ENCODE measurements around the gene CREG2. TPM values are rescaled to one million over a fixed set of nuclear protein-coding genes. Genes with fewer than 3 reads are reported as not detected.

The CREG2 gene
- total RNA-seq, 1 experiment from 2014 or later: not detected

DNA sequence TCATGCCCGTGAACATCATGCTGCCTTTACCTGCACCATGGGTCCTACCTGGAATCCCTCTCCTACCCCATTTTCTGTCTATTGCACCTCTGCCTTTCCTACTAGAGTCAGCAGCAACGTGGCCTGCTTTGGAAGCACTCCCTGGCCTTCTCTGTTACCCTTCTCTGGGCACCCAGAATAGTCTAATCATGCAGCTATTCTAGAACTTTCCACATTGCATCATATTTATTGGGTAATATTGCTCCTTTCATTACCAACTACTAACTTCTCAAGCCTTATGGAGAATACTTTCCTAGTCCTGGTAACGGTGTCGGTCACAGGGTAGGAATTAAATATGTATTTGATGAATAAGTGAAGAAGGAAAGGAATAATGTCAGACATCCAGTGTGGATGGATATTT, 33.3 kb upstream of the CREG2 start:
- Mint-ChIP-seq H3K9me3 (ENCODE audit: unreplicated experiment) (no peaks in the 10 kb centered on the region), H3K27me3 (ENCODE audit: insufficient read depth, unreplicated experiment) (no peaks in the 10 kb centered on the region), H3K36me3 (ENCODE audit: insufficient read depth, unreplicated experiment) (no peaks in the 10 kb centered on the region), H3K4me1 (ENCODE audit: insufficient read depth, unreplicated experiment) (peaks cover 6% of the 10 kb centered on the region), H3K27ac (ENCODE audit: low read depth, unreplicated experiment) (no peak overlapping the region), H3K4me3 (ENCODE audit: unreplicated experiment) (no peak overlapping the region)
- ChIA-PET POLR2A (no interaction called here), CTCF (interaction anchor here (0.6 to 1.8 kb wide), 4 partner anchors 23 to 463 kb away, joined by 3 to 6 read pairs (median 4); no protein-coding TSS in a partner anchor)
- no peak for TF ChIP-seq CTCF (IDR thresholded peaks at IDR 0.05; ENCODE audit: unreplicated experiment)
- DNase-seq (ENCODE audit: unreplicated experiment): no peak
- BruUV-seq (replicated peaks): no TSS peak
- intact Hi-C loops (cut with micrococcal nuclease): no loop called here

GRCh38 chr2:101419096-101419663, 31.9 kb upstream of the CREG2 start:
- Mint-ChIP-seq H3K27me3 (ENCODE audit: insufficient read depth, unreplicated experiment) (no peaks in the 10 kb centered on the region), H3K4me3 (ENCODE audit: unreplicated experiment) (no peak overlapping the region), H3K4me1 (ENCODE audit: insufficient read depth, unreplicated experiment) (peaks cover 6% of the 10 kb centered on the region), H3K36me3 (ENCODE audit: insufficient read depth, unreplicated experiment) (no peaks in the 10 kb centered on the region), H3K9me3 (ENCODE audit: unreplicated experiment) (no peaks in the 10 kb centered on the region), H3K27ac (ENCODE audit: low read depth, unreplicated experiment) (no peak overlapping the region)
- DNase-seq (ENCODE audit: unreplicated experiment): peak; percentile 75
- TF ChIP-seq CTCF (IDR thresholded peaks at IDR 0.05; ENCODE audit: unreplicated experiment): peak; percentile 67
- BruUV-seq (replicated peaks): no TSS peak
- ChIA-PET CTCF (interaction anchor here (0.5 to 4.7 kb wide), 41 partner anchors 9 to 824 kb away, joined by 3 to 35 read pairs (median 4); partner anchors contain the start of gene RNF149), POLR2A (interaction anchor here (0.6 to 1.4 kb wide), 8 partner anchors 16 to 413 kb away, joined by 3 to 5 read pairs (median 3); partner anchors contain the start of gene CREG2)
- intact Hi-C loops (cut with micrococcal nuclease): loop anchor here (1.0 to 5.0 kb wide), 7 partner anchors 77 to 823 kb away; partner anchors contain the start of gene MAP4K4

DNA sequence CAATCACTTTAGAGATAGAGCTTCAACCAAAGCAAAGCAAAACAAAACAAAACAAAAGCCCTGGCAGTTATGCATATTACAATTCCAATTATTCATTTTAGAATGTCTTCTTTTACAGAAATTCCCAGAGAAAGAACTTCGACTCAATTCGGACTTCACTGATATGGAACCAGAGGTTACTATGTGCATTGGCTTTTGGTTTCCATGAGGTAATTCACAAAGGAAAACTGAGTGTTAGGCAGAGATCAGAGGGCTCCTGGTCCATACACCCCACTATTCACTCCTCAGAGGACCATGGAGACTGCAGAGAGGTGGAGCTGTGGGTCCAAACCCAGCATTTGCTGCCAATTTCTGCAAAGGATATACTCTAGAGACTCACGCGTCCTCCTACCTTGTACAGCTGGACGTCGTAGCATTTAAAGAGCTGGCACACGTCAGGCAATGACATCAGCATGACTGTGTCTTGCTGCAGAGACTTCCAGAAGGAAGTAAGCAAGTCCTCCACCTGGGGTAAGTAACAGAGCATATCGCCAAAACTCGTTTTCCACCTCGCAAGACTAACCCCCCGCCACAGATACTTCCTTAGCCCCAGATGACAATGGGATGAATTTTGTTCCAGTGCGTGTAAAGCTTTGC, 31.3 kb upstream of the CREG2 start:
- Mint-ChIP-seq H3K4me1 (ENCODE audit: insufficient read depth, unreplicated experiment) (peaks cover 6% of the 10 kb centered on the region), H3K4me3 (ENCODE audit: unreplicated experiment) (no peak overlapping the region), H3K27me3 (ENCODE audit: insufficient read depth, unreplicated experiment) (no peaks in the 10 kb centered on the region), H3K27ac (ENCODE audit: low read depth, unreplicated experiment) (no peak overlapping the region), H3K36me3 (ENCODE audit: insufficient read depth, unreplicated experiment) (no peaks in the 10 kb centered on the region), H3K9me3 (ENCODE audit: unreplicated experiment) (no peaks in the 10 kb centered on the region)
- ChIA-PET CTCF (interaction anchor here (0.5 to 4.7 kb wide), 43 partner anchors 9 to 823 kb away, joined by 3 to 35 read pairs (median 4); partner anchors contain the start of gene RNF149), POLR2A (interaction anchor here (0.6 to 1.4 kb wide), 8 partner anchors 17 to 413 kb away, joined by 3 to 5 read pairs (median 3); partner anchors contain the start of gene CREG2)
- intact Hi-C loops (cut with micrococcal nuclease): loop anchor here (1.0 to 5.0 kb wide), 7 partner anchors 76 to 824 kb away; partner anchors contain the start of gene MAP4K4
- BruUV-seq (replicated peaks): no TSS peak
- no peak for DNase-seq (ENCODE audit: unreplicated experiment)
- no peak for TF ChIP-seq CTCF (IDR thresholded peaks at IDR 0.05; ENCODE audit: unreplicated experiment)

DNA sequence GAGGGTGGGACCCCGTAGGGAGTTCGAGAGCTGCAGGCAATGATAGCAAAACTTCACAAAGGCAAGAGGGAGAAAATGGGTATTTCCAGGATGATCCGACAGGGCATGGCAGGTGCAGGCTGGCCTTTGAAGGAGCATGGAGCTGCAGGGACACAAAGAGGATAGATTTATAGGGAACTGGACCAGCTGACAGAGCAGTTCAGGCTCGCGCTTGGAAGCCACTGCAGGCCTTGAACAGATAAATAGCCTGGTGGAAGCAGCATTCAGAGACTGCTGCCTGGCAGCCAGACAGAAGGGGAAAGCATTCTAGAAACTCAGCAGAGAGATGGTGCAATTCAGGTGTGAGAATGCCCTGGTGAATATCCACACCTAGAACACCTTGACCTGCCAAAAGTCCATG, 29.3 kb upstream of the CREG2 start:
- peak; percentile 16 for DNase-seq (ENCODE audit: unreplicated experiment)
- intact Hi-C loops (cut with micrococcal nuclease): loop anchor here (5.0 kb wide), 3 partner anchors 341 to 826 kb away; no protein-coding TSS in a partner anchor
- POLR2A ChIA-PET: interaction anchor here (0.7 to 1.3 kb wide), 6 partner anchors 20 to 409 kb away, joined by 3 to 8 read pairs (median 4); no protein-coding TSS in a partner anchor

More for the DNA sequence above, 29.3 kb upstream of the CREG2 start:
- TF ChIP-seq CTCF (IDR thresholded peaks at IDR 0.05; ENCODE audit: unreplicated experiment): no peak
- Mint-ChIP-seq H3K9me3 (ENCODE audit: unreplicated experiment) (no peaks in the 10 kb centered on the region), H3K4me1 (ENCODE audit: insufficient read depth, unreplicated experiment) (peaks cover 6% of the 10 kb centered on the region), H3K36me3 (ENCODE audit: insufficient read depth, unreplicated experiment) (no peaks in the 10 kb centered on the region), H3K27me3 (ENCODE audit: insufficient read depth, unreplicated experiment) (no peaks in the 10 kb centered on the region), H3K27ac (ENCODE audit: low read depth, unreplicated experiment) (no peak overlapping the region), H3K4me3 (ENCODE audit: unreplicated experiment) (no peak overlapping the region)
- CTCF ChIA-PET: interaction anchor here (0.5 to 4.7 kb wide), 15 partner anchors 9 to 415 kb away, joined by 3 to 35 read pairs (median 3); no protein-coding TSS in a partner anchor
- no TSS peak for BruUV-seq (replicated peaks)
